GM19452 (cell line): ENCODE measurements around the gene MTHFR.

ENCODE experiments used
- ATAC-seq: cut with Tn5 transposase; IDR thresholded peaks from one replicate; pipeline ENCODE4 v1.9.1; 2021; ENCODE audit not compliant: unreplicated experiment

The MTHFR gene

GRCh38 chr1:11761988-11762406, 43.8 kb downstream of the MTHFR start, which contains the start of gene C1orf167:
Gene C1orf167 (plus strand): TSS chr1:11762193. CDS start chr1:11764401, 2,208 bp downstream.
- no peak for ATAC-seq

DNA sequence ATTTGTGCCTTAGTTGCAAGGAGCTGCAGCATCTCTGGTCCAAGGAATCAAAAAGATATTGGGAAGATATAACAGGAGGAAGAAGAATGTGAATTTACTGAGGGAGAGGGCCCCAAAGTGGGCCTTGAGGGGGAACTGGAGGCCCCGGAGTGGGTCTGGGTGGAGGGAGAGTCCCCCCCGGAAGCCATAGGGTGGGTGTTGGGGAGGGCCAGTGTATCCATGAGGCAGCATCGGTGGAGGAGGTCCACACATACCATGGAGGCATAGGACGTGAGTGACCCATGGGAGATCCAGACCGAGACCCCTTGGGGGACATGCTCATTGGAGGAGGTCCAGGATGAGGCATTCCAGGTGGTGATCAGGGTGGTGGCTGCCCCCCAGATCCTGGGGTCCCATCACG, 44.5 kb downstream of the MTHFR start:
- ATAC-seq: no peak

GRCh38 chr1:11759791-11760190, 46.0 kb downstream of the MTHFR start:
- no peak for ATAC-seq

DNA sequence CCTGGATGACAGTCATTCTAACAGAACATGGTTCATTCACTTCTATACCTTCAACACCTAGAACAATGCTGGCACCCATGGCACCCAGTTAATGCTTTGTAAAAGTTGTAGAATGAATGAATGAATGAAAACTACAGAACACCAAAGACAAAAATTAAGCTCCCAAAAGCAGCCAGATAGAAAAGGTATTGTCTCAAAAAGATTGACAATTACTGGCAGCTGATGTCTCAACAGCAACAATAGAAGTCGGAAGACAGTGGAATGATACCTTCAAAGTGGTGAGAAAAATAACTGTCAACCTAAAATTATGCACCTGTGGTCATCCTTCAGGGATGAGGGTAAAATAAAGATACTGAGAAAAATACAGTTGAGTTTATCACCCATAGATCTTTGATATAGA, 48.7 kb downstream of the MTHFR start:
- ATAC-seq: no peak

DNA sequence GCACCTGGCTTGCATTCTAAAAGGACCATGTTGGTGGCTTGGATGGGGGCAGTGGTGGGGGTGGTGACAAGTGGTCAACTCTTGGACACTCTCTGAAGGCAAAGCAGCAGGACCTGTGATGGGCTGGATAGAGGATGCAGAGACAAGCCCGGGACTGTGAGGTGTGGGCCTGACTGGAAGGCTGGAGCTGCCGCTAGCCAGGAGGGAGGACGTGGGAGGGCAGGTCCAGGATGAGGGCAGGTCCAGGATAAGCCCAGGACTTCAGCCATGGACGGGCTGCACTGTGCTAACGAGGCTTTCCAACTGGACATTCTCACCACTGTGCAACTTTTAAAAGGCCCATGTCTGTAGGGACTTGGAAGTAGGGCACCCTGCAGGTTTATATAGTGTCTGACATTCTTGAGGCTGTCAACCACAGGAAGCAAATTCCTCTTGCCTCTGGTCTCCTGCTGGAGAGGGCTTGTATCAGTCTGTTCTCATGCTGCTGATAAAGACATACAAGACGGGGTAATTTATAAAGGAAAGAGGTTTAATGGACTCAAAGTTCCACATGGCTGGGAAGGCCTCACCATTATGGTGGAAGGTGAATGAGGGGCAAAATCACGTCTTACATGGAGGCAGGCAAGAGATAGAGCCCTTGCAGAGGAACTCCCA, 52.1 kb downstream of the MTHFR start:
- ATAC-seq: no peak

- no peak for ATAC-seq
Measured at GRCh38 chr1:11752359-11753088, 53.2 kb downstream of the MTHFR start.

- ATAC-seq: no peak
Measured at GRCh38 chr1:11751087-11751486, 54.7 kb downstream of the MTHFR start.

GRCh38 chr1:11749996-11750395, 55.8 kb downstream of the MTHFR start:
- no peak for ATAC-seq

GRCh38 chr1:11749203-11749689, 56.5 kb downstream of the MTHFR start:
- peak; percentile 70 for ATAC-seq

- peak; percentile 16 for ATAC-seq
Measured at GRCh38 chr1:11748294-11749202, 57.2 kb downstream of the MTHFR start.

DNA sequence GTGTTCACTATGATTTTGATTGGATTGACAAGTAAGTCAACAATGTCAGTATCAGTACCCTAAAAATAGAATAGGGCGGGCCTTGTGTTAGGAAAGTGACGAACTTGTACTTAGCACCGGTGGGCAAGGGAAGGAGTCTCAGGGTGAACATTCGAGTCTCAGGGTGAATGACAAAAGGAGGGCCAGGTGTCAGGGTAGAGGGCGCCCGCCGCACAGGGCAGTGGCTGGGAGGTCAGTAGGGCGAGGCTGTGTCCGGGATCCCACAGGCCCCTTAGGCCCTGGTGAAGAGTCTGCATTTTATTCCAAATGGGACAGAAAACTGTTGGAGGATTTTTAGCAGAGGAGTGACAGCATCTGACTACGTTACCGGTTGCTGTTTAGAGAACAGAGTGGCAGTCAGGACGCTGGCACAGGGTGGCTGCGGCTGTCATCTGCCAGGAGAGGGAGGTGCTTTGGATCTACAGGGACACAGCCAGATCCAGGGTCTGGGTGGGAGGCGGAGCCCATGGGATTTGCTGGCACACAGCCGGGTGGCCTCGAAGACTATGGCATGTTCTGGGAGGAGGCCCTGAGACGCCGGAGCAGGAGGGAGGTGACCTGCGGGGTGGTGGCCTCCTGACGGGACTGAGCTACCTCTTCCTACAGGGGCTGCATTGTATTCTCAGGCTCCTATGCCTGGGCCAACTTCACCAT, 58.8 kb downstream of the MTHFR start:
- no peak for ATAC-seq

- ATAC-seq: no peak
Measured at GRCh38 chr1:11746092-11746491, 59.7 kb downstream of the MTHFR start.

DNA sequence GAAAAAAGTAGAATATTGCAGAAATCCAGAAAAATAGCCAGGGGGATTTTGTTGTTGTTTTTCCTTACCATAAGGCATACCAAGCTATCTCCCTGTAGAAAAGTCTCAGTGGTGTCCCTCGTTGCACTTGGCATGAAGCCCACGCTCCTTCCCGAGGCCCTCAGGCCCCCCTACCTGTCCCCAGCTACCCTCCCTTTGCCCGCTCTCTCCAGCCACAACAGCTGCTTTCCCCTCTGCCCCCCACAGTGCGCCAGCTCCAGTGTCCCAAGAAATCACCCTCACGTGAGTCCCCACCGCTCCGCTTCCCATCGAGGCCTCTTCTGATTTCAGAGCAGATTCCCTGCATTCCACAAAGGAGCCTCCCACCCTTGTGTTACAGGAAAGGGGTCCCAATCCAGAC, 61.5 kb downstream of the MTHFR start:
- ATAC-seq: no peak

DNA sequence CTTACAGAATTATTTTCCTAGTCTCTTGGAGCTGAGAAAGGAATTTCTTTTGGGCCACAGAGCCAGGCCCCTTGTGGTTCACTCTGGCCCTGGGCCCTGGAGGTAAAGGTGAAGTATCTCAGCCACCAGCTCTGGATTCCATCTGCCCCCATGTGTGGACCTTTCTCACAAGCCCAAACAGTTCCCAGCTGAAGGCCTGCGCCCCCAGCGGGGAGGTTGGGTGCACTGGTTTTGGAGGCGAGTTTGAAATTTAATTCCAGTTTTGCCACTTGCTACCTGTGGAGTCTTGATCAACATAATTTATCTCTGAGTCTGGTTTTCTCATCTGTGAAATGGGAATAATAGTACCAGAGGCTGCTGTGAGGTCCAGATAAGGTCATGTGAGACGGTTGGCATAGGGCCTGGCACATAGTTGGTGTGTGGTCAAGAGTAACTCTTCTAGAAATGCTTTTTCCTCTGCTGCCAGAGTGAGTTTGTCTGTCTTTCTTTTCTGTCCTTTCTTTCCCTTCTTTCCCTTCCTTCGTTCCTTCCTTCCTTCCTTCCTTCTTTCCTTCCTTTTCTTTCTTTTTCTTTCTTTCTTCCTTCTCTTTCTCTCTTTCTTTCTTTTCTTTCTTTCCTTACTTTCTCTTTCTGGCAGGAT, 63.7 kb downstream of the MTHFR start:
- no peak for ATAC-seq

DNA sequence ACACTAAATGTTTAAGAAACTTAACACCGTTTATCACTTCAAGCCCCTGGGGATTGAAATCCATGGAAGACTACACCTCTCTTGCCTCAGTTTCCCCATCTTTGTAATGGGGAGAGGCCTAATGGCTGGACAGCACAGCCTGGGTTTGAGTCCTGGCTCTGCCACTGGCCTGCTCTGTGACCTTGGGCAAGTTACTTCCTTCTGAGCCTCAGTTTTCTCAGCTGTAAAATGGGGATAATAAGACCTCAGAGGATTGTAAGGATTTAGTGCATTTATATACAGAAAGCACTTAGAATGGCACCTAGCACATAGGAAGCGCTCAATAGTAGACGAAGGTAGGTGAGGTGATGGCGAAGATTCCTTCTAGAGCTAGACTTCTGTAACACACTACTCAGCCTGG, 64.3 kb downstream of the MTHFR start:
- no peak for ATAC-seq

- ATAC-seq: no peak
Measured at GRCh38 chr1:11740258-11741192, 65.2 kb downstream of the MTHFR start.

- ATAC-seq: no peak
Measured at GRCh38 chr1:11738783-11739182, 67.0 kb downstream of the MTHFR start.

DNA sequence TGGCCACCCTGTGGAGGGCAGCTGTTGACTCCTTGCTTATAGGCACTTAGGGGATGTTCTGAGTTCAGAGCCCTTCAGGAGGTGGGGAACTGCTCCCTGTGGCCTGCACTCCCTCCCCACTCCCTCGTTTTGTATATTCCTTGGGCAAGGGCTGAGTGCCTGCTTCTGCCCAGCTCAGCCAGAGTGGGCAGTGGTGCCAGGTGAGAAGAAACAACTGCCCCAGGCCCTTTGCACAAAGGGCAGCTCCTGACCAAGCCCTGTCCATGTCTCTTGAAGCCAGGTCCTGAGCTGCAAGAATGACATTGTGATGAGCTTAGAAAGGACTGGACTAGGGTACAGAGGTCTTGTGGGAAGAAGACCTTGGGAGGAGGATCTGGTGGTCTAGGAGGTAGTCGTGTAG, 67.7 kb downstream of the MTHFR start:
- no peak for ATAC-seq
